Activated T-cell treated with anti-CD3 and anti-CD28 coated beads for 4 hours (primary cell): ENCODE results near the gene PCSK1.
"Not testable (repeated sequence)": the region's sequence is repeated elsewhere in the genome, so short reads cannot be mapped to it uniquely, and the experiment has no call there.

ENCODE experiments used
- DNase-seq: peaks from one replicate; pipeline ENCODE4 v3.0.0-alpha.2; 2020

PCSK1 gene

GRCh38 chr5:96425443-96425842 lies 7.6 kb downstream of the PCSK1 start:
- DNase-seq: no peak

DNA sequence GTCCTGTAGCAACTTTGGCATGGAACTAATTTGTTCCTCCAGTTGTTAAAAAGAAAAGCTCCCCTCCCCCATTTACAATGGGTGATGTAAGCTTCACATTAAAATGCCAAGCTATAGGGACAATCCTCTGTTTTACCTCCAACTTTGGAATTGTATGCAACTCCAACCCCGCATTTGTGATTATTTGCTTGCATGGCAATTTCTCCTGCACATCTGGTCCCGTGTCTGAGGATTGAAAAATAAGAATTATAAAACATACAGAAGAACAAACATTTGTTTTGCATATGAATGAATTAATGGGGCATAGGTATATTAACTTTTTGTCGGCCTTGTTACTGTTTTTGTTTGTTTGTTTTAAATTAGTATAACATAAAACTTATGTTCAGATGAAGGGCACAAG lies 17.2 kb downstream of the PCSK1 start:
- no peak for DNase-seq

DNA sequence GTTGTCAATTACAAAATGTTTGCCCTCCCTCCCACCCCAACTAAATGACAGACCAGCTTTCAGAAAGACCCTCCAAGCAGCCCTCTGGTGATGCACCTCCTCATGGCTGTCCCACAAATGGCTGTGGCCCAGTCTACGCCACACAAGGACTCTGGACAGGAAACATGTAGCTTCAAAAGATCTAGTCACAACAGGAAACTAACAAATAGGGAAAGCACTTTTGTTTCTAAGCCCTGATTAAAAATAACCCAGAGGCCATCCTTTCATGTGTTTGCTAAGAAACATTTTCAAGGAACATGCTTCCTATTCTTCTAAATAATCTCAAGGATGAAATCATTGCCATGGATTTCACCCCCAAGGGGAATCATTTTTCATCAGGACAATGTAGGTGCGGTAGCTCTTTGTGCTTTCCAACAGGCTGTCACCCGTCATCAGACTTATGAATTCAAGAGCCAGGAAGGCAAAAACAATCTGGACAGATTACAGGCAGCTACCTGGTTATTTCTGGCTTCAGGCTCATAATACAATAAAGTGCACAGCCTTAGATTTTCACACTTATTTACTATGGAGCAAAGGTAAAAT lies 20.1 kb downstream of the PCSK1 start:
- DNase-seq: no peak

GRCh38 chr5:96410013-96410412 lies 23.0 kb downstream of the PCSK1 start:
- DNase-seq: no peak

GRCh38 chr5:96408841-96409538 lies 24.1 kb downstream of the PCSK1 start:
- no peak for DNase-seq

DNA sequence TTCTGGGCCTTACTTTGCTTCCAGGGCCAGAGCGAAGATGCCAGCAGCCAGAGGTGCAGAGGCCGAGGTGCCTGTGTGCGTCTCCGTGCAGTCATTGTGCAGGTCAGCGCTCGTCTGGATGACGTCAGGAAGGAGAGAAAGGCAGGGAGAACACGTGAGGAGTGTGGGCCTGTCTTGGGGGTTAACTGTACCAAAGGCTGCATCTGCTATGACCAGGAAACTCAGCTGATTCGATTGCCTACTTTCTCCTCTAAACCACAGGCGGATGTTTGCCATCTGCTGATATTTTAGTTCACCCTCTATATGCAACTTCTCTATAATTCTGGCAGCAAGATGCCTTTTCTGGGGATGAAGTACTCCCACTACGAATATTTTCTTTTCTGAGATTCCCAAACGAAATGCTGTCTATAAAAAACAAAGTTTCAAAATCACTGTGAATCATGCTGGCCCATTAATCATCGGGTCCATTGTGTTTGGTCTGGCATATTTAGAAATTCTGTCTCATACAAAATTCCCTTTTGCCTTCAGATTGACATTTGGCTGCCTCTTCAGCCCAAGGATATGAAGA lies 24.8 kb downstream of the PCSK1 start:
- no peak for DNase-seq

DNA sequence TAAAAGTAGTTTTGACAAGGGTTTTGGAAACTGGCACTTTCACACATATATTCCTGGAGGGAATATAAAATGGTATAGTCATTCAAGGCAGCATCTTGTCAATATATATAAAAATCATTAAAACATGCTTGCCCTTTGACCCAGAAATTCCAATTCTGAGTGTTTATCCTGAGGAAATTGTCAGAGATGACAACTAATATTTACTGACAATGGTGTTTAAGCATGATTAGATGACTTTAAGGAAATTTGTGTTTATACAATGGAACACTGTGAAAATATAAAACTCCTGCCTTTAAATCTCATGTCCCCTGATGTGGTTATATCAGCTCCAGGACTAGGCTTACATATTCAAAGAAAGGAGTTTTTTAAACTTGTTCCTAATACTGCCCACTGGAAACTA lies 25.6 kb downstream of the PCSK1 start:
- no peak for DNase-seq

- no peak for DNase-seq
These were observed 28.7 kb downstream of the PCSK1 start for GRCh38 chr5:96404191-96404867.

DNA sequence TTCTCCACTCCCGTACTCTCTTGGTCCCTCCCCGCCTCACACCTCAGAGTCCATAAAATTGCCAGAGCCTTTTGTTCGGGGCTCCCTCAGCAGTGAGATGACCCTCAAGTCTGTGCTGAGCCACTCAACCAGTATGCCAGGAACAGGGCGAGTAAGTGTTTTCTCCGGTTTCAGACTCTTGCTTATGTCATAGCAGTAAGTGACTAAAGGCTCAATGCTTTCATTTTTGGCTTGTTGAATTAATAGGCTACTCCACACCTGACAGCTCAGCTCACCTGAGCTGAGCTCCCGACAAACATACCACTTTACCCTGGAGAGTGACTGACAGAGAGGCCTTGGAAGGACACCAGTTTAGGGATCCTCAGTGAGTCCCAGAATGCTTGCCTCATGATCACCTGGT lies 30.5 kb downstream of the PCSK1 start:
- DNase-seq: no peak

DNA sequence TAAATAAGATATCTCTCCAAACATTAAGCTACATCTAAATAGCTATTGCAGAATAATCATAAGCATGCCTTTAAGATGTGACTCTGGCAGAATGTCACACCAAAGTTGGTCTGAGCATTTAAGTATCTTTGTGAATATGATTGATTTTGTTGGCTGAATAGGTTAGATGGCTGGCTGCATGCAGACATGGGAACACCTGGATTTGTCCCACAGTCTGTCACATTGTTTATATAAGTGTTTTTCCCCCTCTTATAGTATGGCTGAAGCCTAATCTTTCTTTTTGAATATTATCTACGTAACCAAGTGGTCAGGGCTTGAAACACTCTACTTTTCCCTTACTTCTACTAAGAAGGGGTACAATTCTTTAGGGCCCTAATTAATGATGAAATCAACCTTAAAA lies 36.2 kb downstream of the PCSK1 start:
- no peak for DNase-seq

DNA sequence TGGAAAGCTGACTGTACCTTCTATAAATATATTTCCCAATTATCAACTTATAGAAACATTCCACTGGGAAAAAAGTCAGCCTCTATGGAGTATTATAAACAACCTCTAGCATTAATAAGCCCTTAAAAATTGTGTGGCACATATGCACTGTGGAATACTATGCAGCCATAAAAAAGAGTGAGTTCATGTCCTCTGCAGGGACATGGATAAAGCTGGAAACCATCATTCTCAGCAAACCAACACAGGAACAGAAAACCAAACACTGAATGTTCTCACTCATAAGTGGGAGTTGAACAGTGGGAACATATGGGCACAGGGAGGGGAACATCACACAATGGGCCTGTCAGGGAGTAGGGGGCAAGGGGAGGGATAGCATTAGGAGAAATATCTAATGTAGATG lies 37.8 kb downstream of the PCSK1 start:
- DNase-seq: not testable (repeated sequence)

- no peak for DNase-seq
These were observed 41.1 kb downstream of the PCSK1 start for GRCh38 chr5:96391921-96392320.

DNA sequence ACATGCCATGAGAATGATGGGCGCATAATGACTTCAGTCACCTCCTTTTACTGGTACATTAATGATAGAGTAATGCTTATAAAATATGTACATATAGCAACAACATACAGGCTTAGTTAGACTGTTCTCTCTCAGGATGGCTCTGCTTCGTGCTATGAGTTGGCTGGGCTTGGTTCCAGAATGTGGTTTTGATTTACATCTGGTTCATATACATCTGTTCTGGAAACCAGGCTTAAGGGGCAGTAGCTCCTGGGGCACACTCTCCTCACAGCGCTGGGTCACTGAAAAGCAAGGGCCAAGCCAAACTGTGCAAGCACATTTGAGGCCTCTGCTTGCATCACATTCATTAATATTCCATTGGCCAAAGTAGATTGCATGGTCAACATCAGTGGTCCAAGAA lies 44.9 kb downstream of the PCSK1 start:
- no peak for DNase-seq

- DNase-seq: no peak
These were observed 45.4 kb downstream of the PCSK1 start for GRCh38 chr5:96387616-96388015.

DNA sequence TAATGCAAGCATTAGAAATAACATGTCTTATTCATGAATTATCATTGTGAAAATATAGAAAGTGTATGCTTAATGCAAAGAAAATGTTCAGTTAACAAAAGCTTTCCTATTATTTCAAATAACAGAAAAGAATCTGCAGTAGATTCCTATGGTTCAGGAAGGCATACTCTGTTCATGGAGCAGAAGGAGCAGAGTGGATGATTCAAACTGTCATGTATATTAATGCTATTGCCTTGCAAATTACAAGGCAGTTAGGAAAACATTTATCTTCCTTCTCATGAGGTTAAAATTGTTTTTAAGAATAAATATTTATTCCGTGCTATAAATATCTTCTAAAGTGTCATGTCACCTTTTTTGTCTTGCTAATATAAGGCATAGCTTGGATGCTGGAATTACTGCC lies 47.5 kb downstream of the PCSK1 start:
- DNase-seq: no peak

DNA sequence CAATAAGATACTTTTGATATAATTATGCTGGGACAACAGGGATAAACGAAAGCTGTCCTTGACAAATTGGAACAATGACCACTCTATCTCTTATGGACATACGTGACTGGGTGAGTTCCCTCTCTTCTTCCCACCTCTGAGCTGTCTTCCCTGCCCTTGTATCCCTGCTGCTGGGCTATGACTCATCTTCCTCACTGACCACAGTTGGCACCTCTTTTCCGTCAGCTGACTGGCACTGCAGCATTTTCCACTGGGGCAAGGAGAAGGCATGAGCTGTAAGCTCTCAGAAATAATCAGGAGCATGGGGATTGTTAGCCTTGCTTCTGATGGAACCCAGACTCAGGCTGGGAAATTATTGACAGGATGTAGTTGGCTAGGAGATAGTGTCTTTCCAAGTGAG lies 48.7 kb downstream of the PCSK1 start:
- no peak for DNase-seq

DNA sequence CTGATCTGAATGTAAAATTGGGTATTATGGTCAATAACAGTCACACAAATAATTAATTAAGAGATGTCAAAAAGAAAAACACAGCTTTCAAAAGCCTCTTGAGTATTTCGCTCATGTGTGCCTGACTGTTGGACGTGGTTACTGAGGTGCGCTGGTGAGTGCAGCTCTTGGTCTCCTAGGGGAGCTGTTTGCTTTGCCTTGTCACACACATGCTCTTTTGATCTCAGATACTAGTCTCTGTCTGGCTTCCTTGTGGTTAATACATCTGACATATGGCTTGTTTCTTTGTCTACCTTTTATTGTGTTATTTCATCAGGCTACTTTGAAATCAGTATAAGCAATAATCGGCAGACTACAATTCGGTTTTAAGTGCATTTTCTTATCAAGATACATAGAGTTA lies 51.5 kb downstream of the PCSK1 start:
- no peak for DNase-seq

GRCh38 chr5:96379896-96380295 lies 53.2 kb downstream of the PCSK1 start:
- DNase-seq: no peak

DNA sequence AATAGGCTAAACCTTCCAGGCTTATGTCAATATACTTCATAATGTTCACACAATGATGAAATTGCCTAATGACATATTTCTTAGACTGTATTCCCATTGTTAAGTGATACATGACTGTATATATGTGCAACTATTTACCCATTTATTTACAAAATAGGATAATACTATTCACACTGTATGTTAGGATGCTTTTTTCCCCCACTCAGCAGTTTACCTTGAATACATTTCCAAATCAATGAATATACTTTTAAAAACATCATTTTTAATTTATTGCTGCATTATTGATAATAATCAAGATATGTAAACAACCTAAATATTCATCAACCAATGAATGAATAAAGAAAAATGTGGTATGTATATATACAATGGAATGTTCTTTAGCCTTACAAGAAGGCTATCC lies 55.5 kb downstream of the PCSK1 start:
- no peak for DNase-seq

DNA sequence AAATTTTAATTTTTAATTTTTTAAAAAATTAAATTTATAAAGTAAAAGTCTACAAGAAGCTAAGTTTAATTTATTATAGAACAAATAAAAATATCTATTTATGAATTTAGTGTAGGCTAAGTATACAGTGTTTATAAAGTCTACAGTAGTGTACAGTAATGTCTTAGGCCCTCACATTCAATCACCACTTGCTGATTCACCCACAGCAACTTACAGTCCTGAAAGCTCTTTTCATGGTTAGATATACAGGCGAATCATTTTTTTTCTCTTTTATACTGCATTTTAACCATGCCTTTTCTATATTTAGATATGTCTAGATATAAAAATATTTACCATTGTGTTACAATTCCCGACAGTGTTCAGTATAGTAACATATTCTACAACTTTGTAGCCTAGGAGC lies 55.9 kb downstream of the PCSK1 start:
- DNase-seq: no peak

- DNase-seq: no peak
These were observed 58.4 kb downstream of the PCSK1 start for GRCh38 chr5:96374653-96375052.

- no peak for DNase-seq
These were observed 59.7 kb downstream of the PCSK1 start for GRCh38 chr5:96373381-96373733.

DNA sequence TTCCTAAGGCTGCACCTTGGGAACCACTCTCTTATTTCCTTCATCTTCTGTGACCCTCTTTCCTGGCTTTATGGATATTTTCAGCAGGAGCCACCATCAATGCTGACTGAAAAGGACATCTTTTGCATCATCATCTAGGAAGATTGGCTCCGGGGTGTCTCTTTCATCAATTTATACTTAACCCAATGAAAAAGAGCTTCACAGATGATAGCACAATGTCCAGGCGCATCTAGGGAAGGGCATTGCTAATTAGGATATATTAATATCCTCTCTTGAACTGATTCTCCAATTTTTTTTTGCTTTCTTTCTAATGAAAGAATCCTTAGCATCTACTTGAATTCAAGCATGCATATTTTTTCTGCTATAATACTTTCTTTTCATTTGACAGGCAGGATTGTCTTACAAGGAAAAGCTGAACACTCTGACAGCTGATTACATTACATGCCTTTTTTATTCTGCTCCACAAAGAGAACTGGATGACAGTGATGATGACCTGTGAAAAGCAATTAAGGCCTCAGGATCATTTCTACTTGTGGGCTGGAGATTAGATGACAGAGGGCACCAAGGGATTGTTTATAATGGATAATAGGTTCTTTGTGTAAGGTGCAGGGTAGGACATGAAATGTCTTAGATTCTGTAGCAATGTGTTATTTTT lies 60.2 kb downstream of the PCSK1 start:
- no peak for DNase-seq

GRCh38 chr5:96370976-96371375 lies 62.1 kb downstream of the PCSK1 start:
- DNase-seq: no peak
